ENCODE data around the gene SMIM9. TPM values are rescaled to one million over a fixed set of nuclear protein-coding genes. Genes with fewer than 3 reads are reported as not detected.

The SMIM9 gene
- total RNA-seq, 4 donors from 2014 or later: not detected

DNA sequence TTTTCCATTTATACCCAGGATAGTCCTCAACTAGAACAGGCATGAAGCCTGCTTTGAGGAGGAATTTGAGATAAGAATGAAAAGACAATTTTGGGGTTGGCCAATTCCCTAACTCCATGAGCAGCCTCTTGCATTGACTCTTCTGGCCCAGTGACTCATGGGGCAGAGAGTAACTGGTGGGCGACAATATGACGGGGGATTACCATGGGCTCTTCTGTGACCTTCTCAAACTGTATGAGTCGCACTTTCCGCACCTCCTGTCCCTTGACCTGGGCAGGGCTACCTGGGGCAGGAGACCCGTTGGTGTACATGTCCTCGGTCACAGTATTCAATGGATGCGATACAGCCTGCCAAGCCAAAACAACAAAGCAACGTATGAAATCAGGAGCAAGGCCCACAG is 42.5 kb downstream of the SMIM9 start:
- no peak for DNase-seq (ENCODE audit: extremely low spot score)
- Histone ChIP-seq H3K27ac (replicated peaks in 1 of 4) (no peak overlapping the region), H3K9me3 (no peaks in the 10 kb centered on the region), H3K36me3 (no peaks in the 10 kb centered on the region), H3K27me3 (no peaks in the 10 kb centered on the region), H3K4me3 (no peak overlapping the region), H3K4me1 (peaks cover 0 to 1% (median 0%) of the 10 kb centered on the region in 4 donors)
- WGBS: 91% methylated on average over 8 of the region's 8 CpGs
- intact Hi-C loops (cut with DNase I): no loop called here
- TF ChIP-seq POLR2AphosphoS5 (IDR thresholded peaks at IDR 0.05): no peak
- no peak for TF ChIP-seq EP300 (IDR thresholded peaks at IDR 0.05)

DNA sequence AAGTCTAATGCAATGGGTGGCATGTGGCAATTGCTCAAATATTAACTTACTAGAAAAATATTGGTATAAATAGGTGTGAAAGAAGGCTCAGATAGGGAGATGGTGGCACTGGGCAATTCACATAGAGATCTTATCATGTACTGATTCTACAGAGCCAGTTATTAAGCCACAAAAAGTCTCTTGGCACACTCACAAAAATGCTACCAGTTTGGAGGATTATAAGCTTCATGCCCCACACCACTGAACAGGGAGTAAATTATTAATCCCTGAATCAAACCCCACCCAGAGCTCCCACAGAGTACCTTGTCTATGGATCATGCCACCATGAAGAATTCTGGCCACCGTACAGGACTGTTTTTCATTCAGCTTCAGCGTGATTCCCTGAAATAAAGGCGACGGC is 43.0 kb downstream of the SMIM9 start:
- intact Hi-C loops (cut with DNase I): no loop called here
- H3K4me1 ChIP-seq: no peaks in the 10 kb centered on the region
- no peak for DNase-seq (ENCODE audit: extremely low spot score)
- 72% methylated on average over 4 of the region's 4 CpGs for WGBS
- H3K27ac ChIP-seq (replicated peaks in 1 of 4): no peak overlapping the region
- H3K9me3 ChIP-seq: no peaks in the 10 kb centered on the region
- H3K27me3 ChIP-seq: no peaks in the 10 kb centered on the region
- TF ChIP-seq, protein P1, sequence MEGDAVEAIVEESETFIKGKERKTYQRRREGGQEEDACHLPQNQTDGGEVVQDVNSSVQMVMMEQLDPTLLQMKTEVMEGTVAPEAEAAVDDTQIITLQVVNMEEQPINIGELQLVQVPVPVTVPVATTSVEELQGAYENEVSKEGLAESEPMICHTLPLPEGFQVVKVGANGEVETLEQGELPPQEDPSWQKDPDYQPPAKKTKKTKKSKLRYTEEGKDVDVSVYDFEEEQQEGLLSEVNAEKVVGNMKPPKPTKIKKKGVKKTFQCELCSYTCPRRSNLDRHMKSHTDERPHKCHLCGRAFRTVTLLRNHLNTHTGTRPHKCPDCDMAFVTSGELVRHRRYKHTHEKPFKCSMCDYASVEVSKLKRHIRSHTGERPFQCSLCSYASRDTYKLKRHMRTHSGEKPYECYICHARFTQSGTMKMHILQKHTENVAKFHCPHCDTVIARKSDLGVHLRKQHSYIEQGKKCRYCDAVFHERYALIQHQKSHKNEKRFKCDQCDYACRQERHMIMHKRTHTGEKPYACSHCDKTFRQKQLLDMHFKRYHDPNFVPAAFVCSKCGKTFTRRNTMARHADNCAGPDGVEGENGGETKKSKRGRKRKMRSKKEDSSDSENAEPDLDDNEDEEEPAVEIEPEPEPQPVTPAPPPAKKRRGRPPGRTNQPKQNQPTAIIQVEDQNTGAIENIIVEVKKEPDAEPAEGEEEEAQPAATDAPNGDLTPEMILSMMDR (IDR thresholded peaks at IDR 0.05): no peak
- TF ChIP-seq POLR2A (IDR thresholded peaks at IDR 0.05; ENCODE audit: low read depth) (no peak), EP300 (IDR thresholded peaks at IDR 0.05) (no peak), POLR2AphosphoS5 (IDR thresholded peaks at IDR 0.05) (no peak)
- no peak overlapping the region for H3K4me3 ChIP-seq
- H3K36me3 ChIP-seq: no peaks in the 10 kb centered on the region

DNA sequence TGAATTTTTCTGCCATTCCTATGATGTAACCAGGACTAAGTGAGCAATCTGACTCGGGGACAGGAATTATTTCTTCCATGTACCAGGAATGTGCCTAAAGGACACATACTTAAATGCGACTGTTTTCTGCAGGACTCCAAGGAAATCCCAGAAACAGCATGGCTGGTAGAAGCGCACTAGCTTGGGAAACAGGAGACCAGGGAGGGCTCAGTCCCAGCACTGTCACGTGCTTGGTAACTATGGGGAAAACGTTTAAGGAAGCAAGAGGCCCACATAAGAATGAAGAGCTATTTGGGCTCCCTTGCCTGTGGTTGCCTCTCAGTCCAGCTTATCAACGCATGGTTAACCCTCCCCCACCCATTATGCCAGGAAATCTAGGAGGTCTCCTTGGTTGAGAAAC is 48.7 kb downstream of the SMIM9 start:
- no peak for DNase-seq (ENCODE audit: extremely low spot score)
- intact Hi-C loops (cut with DNase I): no loop called here
- Histone ChIP-seq H3K4me1 (no peaks in the 10 kb centered on the region), H3K27ac (replicated peaks in 1 of 4) (no peak overlapping the region), H3K27me3 (no peaks in the 10 kb centered on the region), H3K36me3 (peaks cover 0 to 20% (median 8%) of the 10 kb centered on the region in 4 donors), H3K4me3 (no peak overlapping the region), H3K9me3 (no peaks in the 10 kb centered on the region)
- 80% methylated on average over 6 of the region's 6 CpGs for WGBS
- TF ChIP-seq, protein P1 (IDR thresholded peaks at IDR 0.05): no peak
- TF ChIP-seq EP300 (IDR thresholded peaks at IDR 0.05): no peak
- no peak for TF ChIP-seq POLR2AphosphoS5 (IDR thresholded peaks at IDR 0.05)
- no peak for TF ChIP-seq POLR2A (IDR thresholded peaks at IDR 0.05; ENCODE audit: low read depth)

DNA sequence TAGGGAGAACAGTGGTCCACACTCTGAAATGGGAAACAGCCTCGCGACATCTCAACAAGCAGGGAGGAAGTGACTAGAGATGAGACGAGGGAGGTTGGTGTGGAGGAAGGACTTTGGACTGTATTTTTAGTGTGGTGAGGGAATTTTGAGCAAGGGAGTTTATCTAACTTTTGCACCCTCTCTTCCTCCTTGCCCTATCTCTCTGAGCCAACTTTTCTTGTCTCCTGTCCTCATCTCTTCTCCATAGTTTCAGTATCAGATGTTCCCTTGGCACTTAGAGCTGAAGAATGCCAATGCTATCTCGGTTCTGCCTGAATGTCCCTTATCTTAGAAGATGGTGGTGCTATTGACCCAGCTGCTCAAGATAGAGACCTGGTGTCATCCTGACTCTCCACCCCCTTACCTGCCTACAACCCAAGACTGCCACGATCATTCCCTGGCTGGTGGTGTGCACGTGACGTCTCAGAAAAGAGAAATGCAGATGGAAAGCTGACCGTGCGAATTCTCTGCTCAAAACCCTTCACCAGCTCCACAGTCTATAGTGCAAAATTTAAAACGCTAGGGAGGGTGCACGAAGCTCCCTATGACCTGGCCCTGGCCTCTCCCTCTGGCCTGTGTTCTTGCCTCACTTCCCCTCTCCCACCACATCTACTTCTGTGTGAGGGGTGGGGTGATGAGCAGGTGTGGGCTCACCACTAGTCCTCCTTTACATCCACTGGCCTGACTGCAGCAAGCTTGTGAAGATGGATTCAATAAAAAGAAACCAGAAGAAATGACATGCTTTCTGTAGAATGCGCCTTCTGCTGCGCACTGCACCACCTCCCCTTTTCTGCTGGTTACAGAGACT is 50.1 kb downstream of the SMIM9 start:
- Histone ChIP-seq H3K27ac (replicated peaks in 1 of 4) (no peak overlapping the region), H3K4me1 (no peaks in the 10 kb centered on the region), H3K36me3 (peaks cover 0 to 24% (median 10%) of the 10 kb centered on the region in 4 donors), H3K27me3 (no peaks in the 10 kb centered on the region), H3K9me3 (no peaks in the 10 kb centered on the region), H3K4me3 (no peak overlapping the region)
- intact Hi-C loops (cut with DNase I): no loop called here
- 83% methylated on average over 13 of the region's 13 CpGs for WGBS
- TF ChIP-seq EP300 (IDR thresholded peaks at IDR 0.05) (no peak), POLR2A (IDR thresholded peaks at IDR 0.05; ENCODE audit: low read depth) (no peak), POLR2AphosphoS5 (IDR thresholded peaks at IDR 0.05) (no peak)
- TF ChIP-seq, protein P1 (IDR thresholded peaks at IDR 0.05): no peak
- no peak for DNase-seq (ENCODE audit: extremely low spot score)

DNA sequence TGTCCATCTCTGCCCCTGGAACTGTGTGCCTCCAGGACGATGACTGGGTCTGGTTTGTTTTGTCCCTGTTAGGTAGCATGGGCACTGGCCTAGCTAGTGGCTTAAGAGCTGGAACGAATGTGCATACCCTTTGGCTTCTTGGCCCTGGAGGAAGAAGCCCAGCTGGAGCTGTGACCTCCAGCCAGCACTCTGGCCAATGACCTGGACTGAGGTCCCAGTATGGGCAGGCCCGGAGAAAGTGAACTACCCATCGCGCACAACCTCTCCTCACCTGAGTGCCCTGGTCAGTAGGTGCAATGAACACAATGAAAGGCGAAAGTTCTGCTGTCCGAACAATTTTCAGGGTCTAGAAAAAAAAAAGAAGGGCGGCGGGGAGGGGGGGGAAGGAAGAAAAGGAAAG is 53.5 kb downstream of the SMIM9 start:
- no peaks in the 10 kb centered on the region for H3K4me1 ChIP-seq
- H3K4me3 ChIP-seq: no peak overlapping the region
- no peak for TF ChIP-seq POLR2AphosphoS5 (IDR thresholded peaks at IDR 0.05)
- TF ChIP-seq, protein P1 (IDR thresholded peaks at IDR 0.05): no peak
- TF ChIP-seq POLR2A (IDR thresholded peaks at IDR 0.05; ENCODE audit: low read depth): no peak
- TF ChIP-seq EP300 (IDR thresholded peaks at IDR 0.05): no peak
- no peak overlapping the region for H3K27ac ChIP-seq (replicated peaks in 1 of 4)
- DNase-seq (ENCODE audit: extremely low spot score): no peak
- peaks cover 0 to 44% (median 23%) of the 10 kb centered on the region in 4 donors for H3K36me3 ChIP-seq
- no peaks in the 10 kb centered on the region for H3K27me3 ChIP-seq
- no peaks in the 10 kb centered on the region for H3K9me3 ChIP-seq
- 90% methylated on average over 7 of the region's 9 CpGs for WGBS
- intact Hi-C loops (cut with DNase I): no loop called here

All from esophagus muscularis mucosa (tissue), 4 donors.